Adrenal gland (tissue), 12 donors: ENCODE data around the gene ARHGAP18. TPM values are rescaled to one million over a fixed set of nuclear protein-coding genes. Genes with fewer than 3 reads are reported as not detected.

Experiments used
- DNase-seq, 7 donors: peaks; one replicate each; pipeline ENCODE4 v3.0.0-alpha.2; 2019 to 2020
- H3K27ac ChIP-seq, 5 donors: fragments of 200-600 bp; sonication (generic) in 4 of 5; 1 replicate in 3 of 5; 2 replicates in 2 of 5; pipeline versions ENCODE4 v1.5.1 to v1.8.0; 2016 to 2020; ENCODE audit warnings: mild to moderate bottlenecking in 1 of 5
- H3K27me3 ChIP-seq: fragments of 200-600 bp; 2 replicates; pipeline ENCODE4 v1.8.0; 2021
- H3K36me3 ChIP-seq, 2 donors: fragments of 200-600 bp; replicated peaks in 1 of 2; 1 replicate in 1 of 2; 2 replicates in 1 of 2; pipeline versions ENCODE4 v1.5.1 to v1.8.0; 2018 to 2022
- H3K4me1 ChIP-seq, 2 donors: fragments of 200-600 bp; replicated peaks in 1 of 2; 1 replicate in 1 of 2; 2 replicates in 1 of 2; pipeline versions ENCODE4 v1.5.1 to v1.8.0; 2018 to 2021
- H3K4me3 ChIP-seq, 4 donors: fragments of 200-600 bp; sonication (generic) in 3 of 4; one replicate each; pipeline ENCODE4 v1.5.1; 2016 to 2018
- H3K9me3 ChIP-seq, 3 donors: fragments of 200-600 bp; sonication (generic) in 1 of 3; replicated peaks in 1 of 3; 1 replicate in 2 of 3; 2 replicates in 1 of 3; pipeline versions ENCODE4 v1.5.1 to v1.8.0; 2016 to 2021
- CTCF ChIP-seq, 6 experiments: fragments of 450-650 bp in 4 of 6; fragments of 200-600 bp in 2 of 6; sonication (generic) in 1 of 6; IDR thresholded peaks; 1 replicate in 5 of 6; 2 replicates in 1 of 6; pipeline versions ENCODE4 v1.5.1 to v1.8.0; 2016 to 2021; ENCODE audit warnings: antibody characterized with exemption in 6 of 6, mild to moderate bottlenecking in 2 of 6, moderate library complexity in 1 of 6
- POLR2A ChIP-seq, 2 donors: fragments of 450-650 bp; IDR thresholded peaks; one replicate each; pipeline ENCODE4 v1.6.1; 2017; ENCODE audit warnings: antibody characterized with exemption in 2 of 2, mild to moderate bottlenecking in 2 of 2, moderate library complexity in 1 of 2
- WGBS, 4 donors: extraction: QIAGEN DNeasy Blood & Tissue Kit in 2 of 4; methylation state at CpG; one replicate each; pipeline versions ENCODE4 v1.1.5 to v1.1.7; 2013 to 2017; 5-methylcytosine and 5-hydroxymethylcytosine counted together
- intact Hi-C, 2 donors: fragments of 100-400 bp; cut with DNase I; formaldehyde crosslinking; loops; one replicate each; pipeline versions ENCODE4 v1.14.1 to v1.15.0; 2022 to 2023
- polyA plus RNA-seq, 3 donors: library from polyadenylated mRNA; stranded (reverse); fragments of 200-250 nt in 2 of 3; fragments of 350-450 nt in 1 of 3; fragmentation: Illumina TruSeq in 1 of 3; extraction: RNeasy Lipid Tissue Mini Kit (QIAGEN cat#74804) in 1 of 3; gene quantifications; one replicate each; pipeline ENCODE4 v1.2.3, GENCODE V29; 2013 to 2014
- total RNA-seq, 9 donors: library from RNA; depleted of rRNA in 4 of 9; stranded (reverse); fragments of >200 nt in 4 of 9; fragments of 120-200 nt in 1 of 9; fragmentation: NEBNext Ultra II Directional in 1 of 9; extraction: Animal tissue kit (Norgen Biotek cat#: 25700) in 1 of 9; gene quantifications; one replicate each; pipeline versions ENCODE4 v1.1.0 to v1.2.4, GENCODE V29; 2013 to 2023
- donor health status: healthy with polysubstance abuse.
- donor health status: Bipolar disorder and iron deficiency.
- donor health status: DM: yes; HTN: yes; CAD: no.
- donor health status: DM: no; HTN: no; CAD: no.
- donor health status: DM: no; HTN: no; CAD: no.
- donor health status: DM: yes; HTN: yes; CAD: no.

The ARHGAP18 gene
- total and polyA plus RNA-seq, 12 donors = 22.0 to 101 (median 75.8) TPM

DNA sequence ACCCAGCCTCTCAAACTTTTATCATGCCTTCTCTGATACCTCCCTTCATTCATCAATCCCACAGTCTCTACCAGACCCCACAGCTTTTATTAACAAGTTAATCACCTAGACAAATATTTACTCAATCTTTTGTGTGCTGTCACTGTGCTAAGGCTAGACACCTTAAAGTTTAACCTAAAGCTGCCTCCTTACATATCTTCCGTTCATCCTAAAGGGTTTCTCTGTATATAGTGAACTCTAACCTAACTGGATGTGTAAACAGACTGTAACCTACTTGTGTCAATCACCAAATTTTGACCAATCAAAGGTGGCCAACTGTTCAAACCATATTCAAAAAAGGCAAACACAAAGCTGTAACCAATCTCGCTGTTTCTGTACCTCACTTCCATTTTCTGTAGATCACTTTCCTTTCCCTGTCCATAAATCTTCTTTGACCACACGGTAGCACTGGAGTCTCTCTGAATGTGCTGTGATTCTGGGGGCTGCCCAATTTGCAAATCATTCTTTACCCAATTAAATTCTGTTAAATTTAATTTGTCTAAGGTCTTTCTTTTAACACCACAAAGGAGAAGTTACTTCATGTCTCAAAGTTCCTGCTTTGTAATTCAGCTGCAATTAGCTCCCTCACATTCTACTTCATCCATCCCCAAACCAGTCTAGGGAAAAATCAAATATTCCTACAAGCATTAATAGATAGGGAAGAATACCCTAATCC is 72.5 kb downstream of the ARHGAP18 start:
- peaks cover 30 to 35% of the 10 kb centered on the region in 2 donors for H3K4me1 ChIP-seq
- intact Hi-C loops = no loop called here
- 76 to 89% (median 85%) methylated on average over 3 of the region's 3 CpGs for WGBS, 4 donors
- no peaks in the 10 kb centered on the region for H3K27me3 ChIP-seq
- no peak for TF ChIP-seq POLR2A (IDR thresholded peaks at IDR 0.05)
- TF ChIP-seq CTCF (IDR thresholded peaks at IDR 0.05) = no peak
- no peaks in the 10 kb centered on the region for H3K9me3 ChIP-seq
- H3K36me3 ChIP-seq = no peaks in the 10 kb centered on the region
- H3K27ac ChIP-seq = peak overlapping the region; percentile 11 to 81 (median 68)
- DNase-seq = no peak
- no peak overlapping the region for H3K4me3 ChIP-seq

- 89 to 100% (median 95%) methylated on average over 3 of the region's 3 CpGs for WGBS, 4 donors
- no peak for DNase-seq
These were observed 74.4 kb downstream of the ARHGAP18 start for GRCh38 chr6:129635396-129636130.

DNA sequence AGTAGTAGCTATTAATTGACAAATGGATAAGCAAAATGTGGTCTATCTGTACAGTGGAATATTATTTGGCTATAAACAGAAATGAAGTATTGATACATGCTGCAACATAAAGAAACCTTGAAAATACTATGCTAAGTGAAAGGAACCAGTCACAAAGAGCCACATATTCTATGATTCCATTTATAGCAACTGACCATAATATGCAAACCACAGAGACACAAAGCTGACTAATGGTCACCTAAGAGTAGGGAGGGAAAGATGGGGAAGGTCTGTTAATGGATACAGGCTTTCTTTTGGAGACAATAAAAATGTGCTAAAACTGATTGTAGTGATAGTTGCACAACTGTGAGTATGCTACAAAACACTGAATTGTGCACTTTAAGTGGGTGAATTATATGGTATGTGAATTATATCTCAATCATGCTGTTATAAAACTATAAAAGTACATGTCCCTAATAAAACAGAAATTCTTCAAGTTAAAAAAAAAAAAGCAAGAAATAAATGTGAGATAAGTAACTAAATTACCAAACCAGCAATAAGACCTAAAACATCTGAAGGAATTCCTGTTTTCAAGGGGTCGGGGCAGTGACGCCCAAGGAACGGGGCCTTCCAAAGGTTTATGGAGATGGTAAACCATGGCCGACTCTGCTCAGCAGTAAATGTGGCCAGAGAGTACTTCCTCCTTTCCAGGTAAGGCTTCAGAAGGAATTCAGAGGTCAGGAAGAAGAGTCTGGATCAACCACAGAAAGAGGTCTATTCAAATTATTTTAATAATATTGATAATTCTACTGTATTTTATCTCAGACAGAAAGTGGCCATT is 75.4 kb downstream of the ARHGAP18 start:
- H3K27me3 ChIP-seq = no peaks in the 10 kb centered on the region
- no peaks in the 10 kb centered on the region for H3K36me3 ChIP-seq
- no peak overlapping the region for H3K27ac ChIP-seq
- TF ChIP-seq POLR2A (IDR thresholded peaks at IDR 0.05) (no peak), CTCF (IDR thresholded peaks at IDR 0.05) (no peak)
- no peak for DNase-seq
- H3K4me1 ChIP-seq = peaks cover 14 to 24% of the 10 kb centered on the region in 2 donors
- H3K4me3 ChIP-seq = no peak overlapping the region
- intact Hi-C loops = no loop called here
- WGBS, 4 donors = 93 to 96% (median 95%) methylated on average over 4 of the region's 4 CpGs
- no peaks in the 10 kb centered on the region for H3K9me3 ChIP-seq

More at GRCh38 chr6:129635396-129636130, 74.4 kb downstream of the ARHGAP18 start:
- peaks cover 14 to 24% of the 10 kb centered on the region in 2 donors for H3K4me1 ChIP-seq
- H3K36me3 ChIP-seq = no peaks in the 10 kb centered on the region
- H3K9me3 ChIP-seq = no peaks in the 10 kb centered on the region
- peak overlapping the region in 1 of 5 donors; percentile 7 for H3K27ac ChIP-seq
- no peaks in the 10 kb centered on the region for H3K27me3 ChIP-seq
- TF ChIP-seq CTCF (IDR thresholded peaks at IDR 0.05) (no peak), POLR2A (IDR thresholded peaks at IDR 0.05) (no peak)
- no peak overlapping the region for H3K4me3 ChIP-seq
- intact Hi-C loops = no loop called here

DNA sequence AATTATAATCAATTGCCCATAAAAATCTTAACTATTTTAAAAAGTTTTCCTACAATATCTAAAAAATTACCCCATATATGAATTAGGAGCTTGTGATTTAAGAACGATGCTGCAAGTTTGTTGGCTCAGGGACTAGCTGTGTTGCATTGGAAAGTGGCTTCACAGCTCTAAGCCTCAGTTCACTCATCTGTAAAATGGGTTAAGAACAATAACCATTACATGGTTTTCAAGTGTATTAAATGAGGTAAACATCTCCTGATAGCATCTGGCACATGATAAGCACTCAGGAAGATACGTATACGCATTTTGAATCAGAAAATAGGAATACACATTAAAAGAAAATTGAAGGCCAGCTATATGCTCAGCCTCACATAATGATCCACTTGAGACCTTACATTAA is 76.4 kb downstream of the ARHGAP18 start:
- Histone ChIP-seq H3K27ac (no peak overlapping the region), H3K9me3 (no peaks in the 10 kb centered on the region), H3K36me3 (peaks cover 0 to 5% of the 10 kb centered on the region in 2 donors), H3K4me1 (peaks cover 11 to 19% of the 10 kb centered on the region in 2 donors), H3K4me3 (no peak overlapping the region), H3K27me3 (no peaks in the 10 kb centered on the region)
- no peak for DNase-seq
- no peak for TF ChIP-seq POLR2A (IDR thresholded peaks at IDR 0.05)
- TF ChIP-seq CTCF (IDR thresholded peaks at IDR 0.05) = no peak
- WGBS, 4 donors = 84 to 98% (median 95%) methylated on average over 3 of the region's 3 CpGs
- intact Hi-C loops = no loop called here
